Measurements from ENCODE around the gene SLC9A7.

- TF ChIP-seq CHD2 (IDR thresholded peaks at IDR 0.05; ENCODE audit: low read depth, low read length) (no peak), ZNF335 (CRISPR knock-in tag; IDR thresholded peaks at IDR 0.05) (no peak), KAT8 (CRISPR knock-in tag; IDR thresholded peaks at IDR 0.05) (no peak), RFX5 (IDR thresholded peaks at IDR 0.05; ENCODE audit: low read depth, low read length) (no peak)
- TF ChIP-seq, protein P1, sequence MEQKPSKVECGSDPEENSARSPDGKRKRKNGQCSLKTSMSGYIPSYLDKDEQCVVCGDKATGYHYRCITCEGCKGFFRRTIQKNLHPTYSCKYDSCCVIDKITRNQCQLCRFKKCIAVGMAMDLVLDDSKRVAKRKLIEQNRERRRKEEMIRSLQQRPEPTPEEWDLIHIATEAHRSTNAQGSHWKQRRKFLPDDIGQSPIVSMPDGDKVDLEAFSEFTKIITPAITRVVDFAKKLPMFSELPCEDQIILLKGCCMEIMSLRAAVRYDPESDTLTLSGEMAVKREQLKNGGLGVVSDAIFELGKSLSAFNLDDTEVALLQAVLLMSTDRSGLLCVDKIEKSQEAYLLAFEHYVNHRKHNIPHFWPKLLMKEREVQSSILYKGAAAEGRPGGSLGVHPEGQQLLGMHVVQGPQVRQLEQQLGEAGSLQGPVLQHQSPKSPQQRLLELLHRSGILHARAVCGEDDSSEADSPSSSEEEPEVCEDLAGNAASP (CRISPR knock-in tag; IDR thresholded peaks at IDR 0.05; ENCODE audit: borderline replicate concordance) = no peak
Observed at GRCh38 chrX:46788902-46789301, 30.0 kb upstream of the SLC9A7 start.

Measured in HepG2 (cell line).